ENCODE measurements around the gene CES4A.
"Not testable (repeated sequence)": the region's sequence is repeated elsewhere in the genome, so short reads cannot be mapped to it uniquely, and the experiment has no call there.

The CES4A gene

GRCh38 chr16:67035364-67035763 is 47.0 kb downstream of the CES4A start:
- H3K9me3 ChIP-seq (ENCODE audit: severe bottlenecking) = no peaks in the 10 kb centered on the region
- DNase-seq = no peak
- no peak overlapping the region for H3K4me3 ChIP-seq (ENCODE audit: low read depth, low read length)
- no peaks in the 10 kb centered on the region for H3K27me3 ChIP-seq (ENCODE audit: insufficient read depth, low read depth, severe bottlenecking)
- H3K36me3 ChIP-seq = peaks cover 76% of the 10 kb centered on the region
- TF ChIP-seq CTCF (IDR thresholded peaks at IDR 0.05; ENCODE audit: low read depth, low read length) = no peak
- peak overlapping the region; percentile 75 for H3K27ac ChIP-seq

- no peak for TF ChIP-seq CTCF (IDR thresholded peaks at IDR 0.05; ENCODE audit: low read depth, low read length)
Measured at GRCh38 chr16:67036323-67036741, 47.9 kb downstream of the CES4A start.

GRCh38 chr16:67039260-67040020 is 51.1 kb downstream of the CES4A start:
- Histone ChIP-seq H3K36me3 (peaks cover 54% of the 10 kb centered on the region), H3K4me3 (ENCODE audit: low read depth, low read length) (no peak overlapping the region), H3K27me3 (ENCODE audit: insufficient read depth, low read depth, severe bottlenecking) (no peaks in the 10 kb centered on the region), H3K27ac (no peak overlapping the region), H3K9me3 (ENCODE audit: severe bottlenecking) (no peaks in the 10 kb centered on the region)
- DNase-seq = no peak
- no peak for TF ChIP-seq CTCF (IDR thresholded peaks at IDR 0.05; ENCODE audit: low read depth, low read length)

More at GRCh38 chr16:67036323-67036741, 47.9 kb downstream of the CES4A start:
- Histone ChIP-seq H3K9me3 (ENCODE audit: severe bottlenecking) (no peaks in the 10 kb centered on the region), H3K4me3 (ENCODE audit: low read depth, low read length) (no peak overlapping the region), H3K27me3 (ENCODE audit: insufficient read depth, low read depth, severe bottlenecking) (no peaks in the 10 kb centered on the region), H3K27ac (peak overlapping the region; percentile 75), H3K36me3 (peaks cover 74% of the 10 kb centered on the region)
- peak; percentile 78 for DNase-seq

- no peaks in the 10 kb centered on the region for H3K9me3 ChIP-seq (ENCODE audit: severe bottlenecking)
- no peak for TF ChIP-seq CTCF (IDR thresholded peaks at IDR 0.05; ENCODE audit: low read depth, low read length)
- peaks cover 50% of the 10 kb centered on the region for H3K36me3 ChIP-seq
- no peaks in the 10 kb centered on the region for H3K27me3 ChIP-seq (ENCODE audit: insufficient read depth, low read depth, severe bottlenecking)
- DNase-seq = no peak
- H3K4me3 ChIP-seq (ENCODE audit: low read depth, low read length) = no peak overlapping the region
- no peak overlapping the region for H3K27ac ChIP-seq
Measured at GRCh38 chr16:67040166-67040565, 51.8 kb downstream of the CES4A start.

- DNase-seq = no peak
- Histone ChIP-seq H3K36me3 (peaks cover 55% of the 10 kb centered on the region), H3K9me3 (ENCODE audit: severe bottlenecking) (no peaks in the 10 kb centered on the region), H3K4me3 (ENCODE audit: low read depth, low read length) (no peak overlapping the region), H3K27me3 (ENCODE audit: insufficient read depth, low read depth, severe bottlenecking) (no peaks in the 10 kb centered on the region), H3K27ac (no peak overlapping the region)
- no peak for TF ChIP-seq CTCF (IDR thresholded peaks at IDR 0.05; ENCODE audit: low read depth, low read length)
Measured at GRCh38 chr16:67040906-67041305, 52.5 kb downstream of the CES4A start.

- H3K4me3 ChIP-seq (ENCODE audit: low read depth, low read length); H3K27ac ChIP-seq; H3K27me3 ChIP-seq (ENCODE audit: insufficient read depth, low read depth, severe bottlenecking); H3K9me3 ChIP-seq (ENCODE audit: severe bottlenecking); DNase-seq: not testable (repeated sequence)
- H3K36me3 ChIP-seq = peaks cover 60% of the 10 kb centered on the region
Measured at GRCh38 chr16:67041520-67041919, 53.1 kb downstream of the CES4A start.

Measured in WERI-Rb-1 (cell line).